PC-3 (cell line): Measurements from ENCODE around the gene TMEM239. TPM values are rescaled to one million over a fixed set of nuclear protein-coding genes. Genes with fewer than 3 reads are reported as not detected.

Experiments
- ATAC-seq: fragments of 200-7000 bp; cut with Tn5 transposase; 2 replicates; pipeline ENCODE4 v1.9.1; 2020; ENCODE audit warnings: mild to moderate bottlenecking, moderate library complexity
- BruUV-seq: library from RNA; stranded (reverse); fragments of 400-500 nt; replicated peaks from 2 replicates; lab custom pipeline; 2021; lab: Mats Ljungman, UMichigan
- CTCF ChIA-PET: fragments of 300-600 bp; sonication (Branson Sonifier 250); formaldehyde crosslinking; loops from one replicate; lab custom pipeline; 2022; ENCODE audit warnings: antibody characterized with exemption; lab: Charles Lee
- POLR2A ChIA-PET: fragments of 300-600 bp; sonication (Branson Sonifier 250); formaldehyde crosslinking; loops from one replicate; lab custom pipeline; 2022; ENCODE audit warnings: antibody characterized with exemption; ENCODE audit not compliant: unreplicated experiment; lab: Charles Lee
- DNase-seq: peaks from one replicate; pipeline ENCODE4 v3.0.0-alpha.2; 2015
- H2AFZ ChIP-seq: fragments of 300-600 bp; sonication (generic); 2 replicates; pipeline ENCODE4 v1.6.0; 2016; ENCODE audit warnings: antibody characterized with exemption, low read length
- H3F3A ChIP-seq: fragments of 300-600 bp; sonication (generic); one replicate; pipeline ENCODE4 v1.6.0; 2017; ENCODE audit warnings: antibody characterized with exemption, low read length, control low read depth, mild to moderate bottlenecking; ENCODE audit not compliant: unreplicated experiment
- H3K27ac ChIP-seq: fragments of 300-600 bp; sonication (generic); 2 replicates; pipeline ENCODE4 v1.5.1; 2016; ENCODE audit warnings: mild to moderate bottlenecking, low read length
- H3K27me3 ChIP-seq: fragments of 300-600 bp; sonication (generic); 2 replicates; pipeline ENCODE4 v1.6.1; 2016; ENCODE audit warnings: low read length, mixed read lengths
- H3K36me3 ChIP-seq: fragments of 300-600 bp; sonication (generic); 2 replicates; pipeline ENCODE4 v1.6.1; 2016; ENCODE audit warnings: low read depth, mixed run types, low read length, mixed read lengths
- H3K4me1 ChIP-seq: fragments of 300-600 bp; sonication (generic); 2 replicates; pipeline ENCODE4 v1.5.1; 2016; ENCODE audit warnings: low read length; ENCODE audit not compliant: insufficient read depth
- H3K4me2 ChIP-seq: fragments of 300-600 bp; sonication (generic); 2 replicates; pipeline ENCODE4 v1.6.0; 2016; ENCODE audit warnings: low read length
- H3K4me3 ChIP-seq: fragments of 300-600 bp; sonication (generic); 2 replicates; pipeline ENCODE4 v1.5.1; 2016; ENCODE audit warnings: mild to moderate bottlenecking, low read length, mixed read lengths
- H3K79me2 ChIP-seq: fragments of 300-600 bp; sonication (generic); 2 replicates; pipeline ENCODE4 v1.6.1; 2017; ENCODE audit warnings: low read length, mixed read lengths
- H3K9ac ChIP-seq: fragments of 300-600 bp; sonication (generic); 2 replicates; pipeline ENCODE4 v1.6.0; 2016; ENCODE audit warnings: mild to moderate bottlenecking, low read length
- H3K9me2 ChIP-seq: fragments of 300-600 bp; sonication (generic); replicated peaks from 2 replicates; pipeline ENCODE4 v1.6.1; 2016; ENCODE audit warnings: mixed run types, low read length, mixed read lengths
- H3K9me3 ChIP-seq: fragments of 300-600 bp; sonication (generic); 2 replicates; pipeline ENCODE4 v1.6.1; 2016; ENCODE audit warnings: low read length, mixed read lengths
- H4K20me1 ChIP-seq: fragments of 300-600 bp; sonication (generic); 2 replicates; pipeline ENCODE4 v1.6.1; 2016; ENCODE audit warnings: low read length, mixed read lengths
- CTCF ChIP-seq: fragments of 300-600 bp; sonication (generic); conservative IDR thresholded peaks from 2 replicates; pipeline ENCODE4 v1.5.1; 2017; ENCODE audit warnings: antibody characterized with exemption, low read depth, mild to moderate bottlenecking, low read length
- EZH2 ChIP-seq: fragments of 300-600 bp; sonication (generic); IDR thresholded peaks from one replicate; pipeline ENCODE4 v1.6.1; 2017; ENCODE audit warnings: antibody characterized with exemption, mild to moderate bottlenecking, low read length; ENCODE audit not compliant: unreplicated experiment
- EZH2phosphoT487 ChIP-seq: fragments of 300-600 bp; sonication (generic); IDR thresholded peaks from 2 replicates; pipeline ENCODE4 v1.6.1; 2018; ENCODE audit warnings: mild to moderate bottlenecking, antibody characterized with exemption, low read length, borderline replicate concordance
- intact Hi-C: fragments of 100-400 bp; cut with micrococcal nuclease; formaldehyde crosslinking; loops from 2 replicates; pipeline ENCODE4 v1.9.0; 2023
- total RNA-seq: library from RNA; depleted of rRNA; stranded (reverse); fragments of >200 nt; gene quantifications from 2 replicates; pipeline ENCODE4 v1.2.3, GENCODE V29; 2014

The TMEM239 gene
- total RNA-seq, 1 experiment from 2014 or later, result 0.04 TPM

DNA sequence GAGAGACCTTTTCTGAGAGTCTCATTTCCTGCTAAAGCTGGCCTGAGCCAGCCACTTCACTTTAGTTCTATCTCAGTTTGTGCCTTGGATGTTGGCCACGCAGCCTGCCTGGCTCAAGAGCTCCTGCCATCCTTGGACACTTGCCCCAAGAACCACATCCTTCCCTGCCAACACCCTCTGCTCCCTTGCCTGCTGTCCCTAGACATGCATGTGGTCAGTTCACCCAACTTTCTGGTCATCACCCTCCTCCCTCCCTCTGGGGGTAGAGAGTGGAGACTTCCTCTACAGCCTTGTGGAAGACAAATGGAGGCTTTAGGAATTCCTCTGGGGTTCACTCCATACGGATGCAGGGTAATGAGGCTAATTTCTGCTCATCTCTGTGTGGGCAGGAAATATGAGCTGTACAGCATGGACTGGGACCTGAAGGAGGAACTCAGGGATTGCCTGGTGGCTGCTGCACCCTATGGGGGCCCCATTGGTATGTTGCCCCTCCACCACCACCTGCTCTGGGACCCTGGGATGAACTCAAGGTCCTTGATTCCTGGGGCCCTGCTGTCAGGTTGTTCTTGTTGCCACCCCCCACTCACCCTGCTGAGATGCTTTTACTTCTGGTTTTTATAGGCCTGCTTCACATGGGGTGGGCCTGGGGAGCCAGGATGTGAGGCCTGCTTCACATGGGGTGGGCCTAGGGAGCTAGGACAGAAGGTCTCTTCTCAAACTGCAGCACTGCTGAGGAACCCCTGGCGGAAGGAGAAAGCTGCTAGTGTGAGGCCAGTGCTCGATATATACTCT lies 43.4 kb downstream of the TMEM239 start:
- ATAC-seq, result peak; percentile 48
- H3K27ac ChIP-seq, result no peak overlapping the region
- no peaks in the 10 kb centered on the region for H3F3A ChIP-seq
- H4K20me1 ChIP-seq, result no peaks in the 10 kb centered on the region
- H3K4me2 ChIP-seq, result no peak overlapping the region
- H3K36me3 ChIP-seq, result no peaks in the 10 kb centered on the region
- TF ChIP-seq EZH2, result no peak
- no peak for TF ChIP-seq CTCF
- no peak for TF ChIP-seq EZH2phosphoT487
- no peak overlapping the region for H3K9ac ChIP-seq
- H2AFZ ChIP-seq, result no peak overlapping the region
- CTCF ChIA-PET, result no interaction called here
- H3K4me3 ChIP-seq, result no peak overlapping the region
- BruUV-seq, result no TSS peak
- POLR2A ChIA-PET, result no interaction called here
- H3K9me3 ChIP-seq, result no peaks in the 10 kb centered on the region
- no peak for DNase-seq
- no peaks in the 10 kb centered on the region for H3K9me2 ChIP-seq
- no peaks in the 10 kb centered on the region for H3K27me3 ChIP-seq
- H3K4me1 ChIP-seq, result no peaks in the 10 kb centered on the region
- intact Hi-C loops, result no loop called here
- H3K79me2 ChIP-seq, result no peaks in the 10 kb centered on the region

GRCh38 chr20:2864626-2865025 lies 48.5 kb downstream of the TMEM239 start:
- BruUV-seq, result no TSS peak

More at GRCh38 chr20:2864626-2865025, 48.5 kb downstream of the TMEM239 start:
- Histone ChIP-seq H3K9me3 (no peaks in the 10 kb centered on the region), H4K20me1 (no peaks in the 10 kb centered on the region), H3K27ac (no peak overlapping the region), H3K27me3 (no peaks in the 10 kb centered on the region), H3K36me3 (no peaks in the 10 kb centered on the region), H3K9me2 (no peaks in the 10 kb centered on the region), H3F3A (no peaks in the 10 kb centered on the region), H3K4me3 (no peak overlapping the region), H3K9ac (no peak overlapping the region), H3K79me2 (no peaks in the 10 kb centered on the region), H3K4me2 (no peak overlapping the region), H3K4me1 (peaks cover 13% of the 10 kb centered on the region), H2AFZ (no peak overlapping the region)
- DNase-seq, result no peak
- POLR2A ChIA-PET, result no interaction called here
- ATAC-seq, result no peak
- intact Hi-C loops, result no loop called here
- TF ChIP-seq EZH2 (no peak), CTCF (no peak), EZH2phosphoT487 (no peak)
- CTCF ChIA-PET, result no interaction called here
